ENCODE data around the gene ITGB5. TPM values are rescaled to one million over a fixed set of nuclear protein-coding genes. Genes with fewer than 3 reads are reported as not detected.
"Not testable (repeated sequence)": the region's sequence is repeated elsewhere in the genome, so short reads cannot be mapped to it uniquely, and the experiment has no call there.

Gene ITGB5
- total RNA-seq, 2 donors from 2014 or later, result 73.5 to 88.7 TPM

DNA sequence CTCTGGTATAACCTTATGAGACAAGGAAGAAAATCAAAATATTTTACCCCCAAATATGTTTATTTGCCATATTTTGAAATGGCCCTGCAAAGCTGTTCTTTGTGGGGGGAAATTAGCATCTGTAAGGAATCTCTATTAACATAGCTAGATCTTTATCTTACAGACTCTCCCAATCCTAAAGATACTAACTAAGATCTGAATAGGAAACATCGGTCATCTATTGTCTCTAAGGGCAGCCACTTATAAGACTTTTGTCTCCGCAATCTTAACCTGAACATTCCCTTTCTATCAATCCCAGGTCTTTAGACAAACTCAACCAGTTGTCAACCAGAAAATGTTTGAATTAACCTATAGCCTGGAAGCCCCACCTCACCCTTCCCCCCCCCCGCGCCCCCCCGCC, 135.7 kb downstream of the ITGB5 start:
- intact Hi-C loops (cut with DNase I), result no loop called here

DNA sequence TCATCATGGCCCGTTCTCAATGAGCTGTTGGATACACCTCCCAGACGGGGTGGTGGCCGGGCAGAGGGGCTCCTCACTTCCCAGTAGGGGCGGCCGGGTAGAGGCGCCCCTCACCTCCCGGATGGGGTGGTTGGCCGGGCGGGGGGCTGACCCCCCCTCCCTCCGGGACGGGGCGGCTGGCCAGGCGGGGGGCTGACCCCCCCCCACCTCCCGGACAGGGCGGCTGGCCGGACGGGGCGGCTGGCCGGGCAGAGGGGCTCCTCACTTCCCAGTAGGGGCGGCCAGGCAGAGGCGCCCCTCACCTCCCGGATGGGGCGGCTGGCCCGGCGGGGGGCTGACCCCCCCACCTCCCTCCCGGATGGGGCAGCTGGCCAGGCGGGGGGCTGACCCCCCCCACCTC, 137.3 kb downstream of the ITGB5 start:
- H3K9me3 ChIP-seq; H3K36me3 ChIP-seq (replicated peaks in 1 of 2; ENCODE audit: insufficient read depth in 1 of 2, low read depth in 2 of 2); DNase-seq; H3K27ac ChIP-seq; H3K4me1 ChIP-seq; H3K4me3 ChIP-seq; ATAC-seq; H3K27me3 ChIP-seq; intact Hi-C loops (cut with DNase I): not testable (repeated sequence)
- whole genome bisulfite sequencing, 2 donors, result 90 to 100% methylated on average over 4 to 5 of the region's 27 CpGs

More for the DNA sequence above, 135.7 kb downstream of the ITGB5 start:
- Histone ChIP-seq H3K4me3 (no peak overlapping the region), H3K27ac (no peak overlapping the region), H3K27me3 (no peaks in the 10 kb centered on the region), H3K36me3 (replicated peaks in 1 of 2; ENCODE audit: insufficient read depth in 1 of 2, low read depth in 2 of 2) (no peaks in the 10 kb centered on the region), H3K4me1 (no peaks in the 10 kb centered on the region), H3K9me3 (no peaks in the 10 kb centered on the region)
- TF ChIP-seq, protein P1, sequence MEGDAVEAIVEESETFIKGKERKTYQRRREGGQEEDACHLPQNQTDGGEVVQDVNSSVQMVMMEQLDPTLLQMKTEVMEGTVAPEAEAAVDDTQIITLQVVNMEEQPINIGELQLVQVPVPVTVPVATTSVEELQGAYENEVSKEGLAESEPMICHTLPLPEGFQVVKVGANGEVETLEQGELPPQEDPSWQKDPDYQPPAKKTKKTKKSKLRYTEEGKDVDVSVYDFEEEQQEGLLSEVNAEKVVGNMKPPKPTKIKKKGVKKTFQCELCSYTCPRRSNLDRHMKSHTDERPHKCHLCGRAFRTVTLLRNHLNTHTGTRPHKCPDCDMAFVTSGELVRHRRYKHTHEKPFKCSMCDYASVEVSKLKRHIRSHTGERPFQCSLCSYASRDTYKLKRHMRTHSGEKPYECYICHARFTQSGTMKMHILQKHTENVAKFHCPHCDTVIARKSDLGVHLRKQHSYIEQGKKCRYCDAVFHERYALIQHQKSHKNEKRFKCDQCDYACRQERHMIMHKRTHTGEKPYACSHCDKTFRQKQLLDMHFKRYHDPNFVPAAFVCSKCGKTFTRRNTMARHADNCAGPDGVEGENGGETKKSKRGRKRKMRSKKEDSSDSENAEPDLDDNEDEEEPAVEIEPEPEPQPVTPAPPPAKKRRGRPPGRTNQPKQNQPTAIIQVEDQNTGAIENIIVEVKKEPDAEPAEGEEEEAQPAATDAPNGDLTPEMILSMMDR (IDR thresholded peaks at IDR 0.05), result no peak
- no peak for TF ChIP-seq POLR2A (IDR thresholded peaks at IDR 0.05)
- WGBS, 2 donors, result 61 to 67% methylated on average over 5 of the region's 5 CpGs
- no peak for ATAC-seq
- DNase-seq, result no peak

GRCh38 chr3:124748560-124749198, 138.5 kb downstream of the ITGB5 start:
- peaks cover 0 to 17% of the 10 kb centered on the region in 2 donors for H3K36me3 ChIP-seq (replicated peaks in 1 of 2; ENCODE audit: insufficient read depth in 1 of 2, low read depth in 2 of 2)
- no peaks in the 10 kb centered on the region for H3K4me1 ChIP-seq
- H3K27ac ChIP-seq, result no peak overlapping the region
- TF ChIP-seq, protein P1 (IDR thresholded peaks at IDR 0.05), result no peak
- no peak for TF ChIP-seq POLR2A (IDR thresholded peaks at IDR 0.05)
- ATAC-seq (no peak), DNase-seq (no peak)
- H3K9me3 ChIP-seq, result no peaks in the 10 kb centered on the region
- no peak overlapping the region for H3K4me3 ChIP-seq
- no peaks in the 10 kb centered on the region for H3K27me3 ChIP-seq
- 85 to 86% methylated on average over 8 of the region's 8 CpGs for WGBS, 2 donors
- intact Hi-C loops (cut with DNase I), result no loop called here

GRCh38 chr3:124747111-124747981, 139.8 kb downstream of the ITGB5 start:
- Histone ChIP-seq H3K4me1 (no peaks in the 10 kb centered on the region), H3K27ac (no peak overlapping the region), H3K9me3 (no peaks in the 10 kb centered on the region), H3K4me3 (no peak overlapping the region), H3K27me3 (no peaks in the 10 kb centered on the region), H3K36me3 (replicated peaks in 1 of 2; ENCODE audit: insufficient read depth in 1 of 2, low read depth in 2 of 2) (peaks cover 0 to 20% of the 10 kb centered on the region in 2 donors)
- 90 to 92% methylated on average over 14 of the region's 14 CpGs for WGBS, 2 donors
- intact Hi-C loops (cut with DNase I), result no loop called here
- DNase-seq, result no peak
- TF ChIP-seq, protein P1 (IDR thresholded peaks at IDR 0.05), result no peak
- no peak for TF ChIP-seq POLR2A (IDR thresholded peaks at IDR 0.05)
- no peak for ATAC-seq

- TF ChIP-seq, protein P1 (IDR thresholded peaks at IDR 0.05), result no peak
- TF ChIP-seq POLR2A (IDR thresholded peaks at IDR 0.05), result no peak
- DNase-seq, result no peak
Measured at GRCh38 chr3:124745756-124746155, 141.4 kb downstream of the ITGB5 start.

More at GRCh38 chr3:124745756-124746155, 141.4 kb downstream of the ITGB5 start:
- ATAC-seq, result no peak
- no peaks in the 10 kb centered on the region for H3K4me1 ChIP-seq
- no peak overlapping the region for H3K27ac ChIP-seq
- WGBS, 2 donors, result 96 to 98% methylated on average over 5 to 6 of the region's 6 CpGs
- intact Hi-C loops (cut with DNase I), result no loop called here
- peaks cover 0 to 26% of the 10 kb centered on the region in 2 donors for H3K36me3 ChIP-seq (replicated peaks in 1 of 2; ENCODE audit: insufficient read depth in 1 of 2, low read depth in 2 of 2)
- no peaks in the 10 kb centered on the region for H3K9me3 ChIP-seq
- H3K4me3 ChIP-seq, result no peak overlapping the region
- no peaks in the 10 kb centered on the region for H3K27me3 ChIP-seq
